ENCODE data around the gene TBC1D22A.
"Not testable (repeated sequence)": the region's sequence is repeated elsewhere in the genome, so short reads cannot be mapped to it uniquely, and the experiment has no call there.

Gene TBC1D22A

DNA sequence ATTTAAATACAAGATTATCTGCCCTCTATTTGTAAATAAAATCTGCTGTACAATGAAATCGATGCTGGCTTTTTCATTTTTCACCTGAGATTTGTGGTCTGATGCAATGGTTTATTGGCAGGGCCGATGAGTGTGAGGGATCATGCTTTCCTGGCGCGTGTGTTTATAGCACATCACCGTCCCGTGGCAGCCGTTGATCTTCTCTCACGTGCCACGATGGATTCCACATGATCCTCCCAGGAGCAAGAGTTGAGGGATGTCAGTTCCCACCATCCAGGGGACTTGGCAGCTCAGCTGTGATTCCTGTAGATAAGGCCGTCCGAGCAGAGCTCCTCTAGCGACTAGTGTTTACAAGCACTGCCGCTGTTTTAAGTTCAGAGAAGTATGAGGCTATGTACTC lies 213.7 kb downstream of the TBC1D22A start:
- ATAC-seq = no peak
- TF ChIP-seq, protein P1, sequence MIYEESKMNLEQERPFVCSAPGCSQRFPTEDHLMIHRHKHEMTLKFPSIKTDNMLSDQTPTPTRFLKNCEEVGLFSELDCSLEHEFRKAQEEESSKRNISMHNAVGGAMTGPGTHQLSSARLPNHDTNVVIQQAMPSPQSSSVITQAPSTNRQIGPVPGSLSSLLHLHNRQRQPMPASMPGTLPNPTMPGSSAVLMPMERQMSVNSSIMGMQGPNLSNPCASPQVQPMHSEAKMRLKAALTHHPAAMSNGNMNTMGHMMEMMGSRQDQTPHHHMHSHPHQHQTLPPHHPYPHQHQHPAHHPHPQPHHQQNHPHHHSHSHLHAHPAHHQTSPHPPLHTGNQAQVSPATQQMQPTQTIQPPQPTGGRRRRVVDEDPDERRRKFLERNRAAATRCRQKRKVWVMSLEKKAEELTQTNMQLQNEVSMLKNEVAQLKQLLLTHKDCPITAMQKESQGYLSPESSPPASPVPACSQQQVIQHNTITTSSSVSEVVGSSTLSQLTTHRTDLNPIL (CRISPR knock-in tag; IDR thresholded peaks at IDR 0.05; ENCODE audit: low read depth) = no peak
- TF ChIP-seq PPARA (CRISPR knock-in tag; IDR thresholded peaks at IDR 0.05; ENCODE audit: borderline replicate concordance) = no peak

DNA sequence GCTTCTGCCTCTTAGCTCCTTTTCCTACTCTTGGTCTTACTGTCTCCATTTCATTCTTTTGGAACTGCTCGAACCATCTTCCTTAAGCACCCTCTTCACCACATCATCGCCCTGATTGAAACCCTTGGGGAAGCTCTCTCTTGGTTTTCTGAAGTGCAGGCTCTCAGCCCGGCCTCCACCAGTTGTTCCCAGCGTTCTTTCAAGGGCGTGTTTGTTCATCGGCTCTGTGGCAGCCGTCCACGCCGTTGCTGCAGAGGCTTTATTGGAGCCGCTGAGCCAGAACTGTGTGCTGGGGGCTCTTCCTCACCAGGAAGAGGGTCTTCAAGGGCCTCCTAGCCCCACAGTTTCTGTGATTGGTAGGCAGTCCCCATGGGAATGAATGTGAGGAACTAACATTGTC lies 214.1 kb downstream of the TBC1D22A start:
- no peak for ATAC-seq
- TF ChIP-seq POU6F1 (CRISPR knock-in tag; IDR thresholded peaks at IDR 0.05; ENCODE audit: borderline replicate concordance, low read depth) (no peak), BACH2 (CRISPR knock-in tag; IDR thresholded peaks at IDR 0.05; ENCODE audit: borderline replicate concordance) (no peak), SNAI2 (CRISPR knock-in tag; IDR thresholded peaks at IDR 0.05) (no peak), ZFP3 (CRISPR knock-in tag; IDR thresholded peaks at IDR 0.05) (no peak), ZC3H10 (CRISPR knock-in tag; IDR thresholded peaks at IDR 0.05) (no peak), TOX (CRISPR knock-in tag; IDR thresholded peaks at IDR 0.05; ENCODE audit: borderline replicate concordance) (no peak), ARNTL (CRISPR knock-in tag; IDR thresholded peaks at IDR 0.05; ENCODE audit: borderline replicate concordance, low read depth) (no peak), ZNF70 (CRISPR knock-in tag; IDR thresholded peaks at IDR 0.05) (no peak), GLIS3 (CRISPR knock-in tag; IDR thresholded peaks at IDR 0.05) (no peak), TCF4 (CRISPR knock-in tag; IDR thresholded peaks at IDR 0.05; ENCODE audit: borderline replicate concordance) (no peak), RARB (CRISPR knock-in tag; IDR thresholded peaks at IDR 0.05) (no peak), ZFP30 (CRISPR knock-in tag; IDR thresholded peaks at IDR 0.05) (no peak), CSRNP3 (CRISPR knock-in tag; IDR thresholded peaks at IDR 0.05) (no peak)
- TF ChIP-seq, protein P2, sequence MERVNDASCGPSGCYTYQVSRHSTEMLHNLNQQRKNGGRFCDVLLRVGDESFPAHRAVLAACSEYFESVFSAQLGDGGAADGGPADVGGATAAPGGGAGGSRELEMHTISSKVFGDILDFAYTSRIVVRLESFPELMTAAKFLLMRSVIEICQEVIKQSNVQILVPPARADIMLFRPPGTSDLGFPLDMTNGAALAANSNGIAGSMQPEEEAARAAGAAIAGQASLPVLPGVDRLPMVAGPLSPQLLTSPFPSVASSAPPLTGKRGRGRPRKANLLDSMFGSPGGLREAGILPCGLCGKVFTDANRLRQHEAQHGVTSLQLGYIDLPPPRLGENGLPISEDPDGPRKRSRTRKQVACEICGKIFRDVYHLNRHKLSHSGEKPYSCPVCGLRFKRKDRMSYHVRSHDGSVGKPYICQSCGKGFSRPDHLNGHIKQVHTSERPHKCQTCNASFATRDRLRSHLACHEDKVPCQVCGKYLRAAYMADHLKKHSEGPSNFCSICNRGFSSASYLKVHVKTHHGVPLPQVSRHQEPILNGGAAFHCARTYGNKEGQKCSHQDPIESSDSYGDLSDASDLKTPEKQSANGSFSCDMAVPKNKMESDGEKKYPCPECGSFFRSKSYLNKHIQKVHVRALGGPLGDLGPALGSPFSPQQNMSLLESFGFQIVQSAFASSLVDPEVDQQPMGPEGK (CRISPR knock-in tag; IDR thresholded peaks at IDR 0.05; ENCODE audit: borderline replicate concordance) = no peak

GRCh38 chr22:46977656-46978343 lies 215.3 kb downstream of the TBC1D22A start:
- TF ChIP-seq ZFP30 (CRISPR knock-in tag; IDR thresholded peaks at IDR 0.05) (no peak), TCF4 (CRISPR knock-in tag; IDR thresholded peaks at IDR 0.05; ENCODE audit: borderline replicate concordance) (no peak), ZNF8 (CRISPR knock-in tag; IDR thresholded peaks at IDR 0.05) (no peak), ISL1 (CRISPR knock-in tag; IDR thresholded peaks at IDR 0.05) (no peak), ZC3H10 (CRISPR knock-in tag; IDR thresholded peaks at IDR 0.05) (no peak), CSDC2 (CRISPR knock-in tag; IDR thresholded peaks at IDR 0.05) (no peak), ARNTL (CRISPR knock-in tag; IDR thresholded peaks at IDR 0.05; ENCODE audit: borderline replicate concordance, low read depth) (no peak), SNAI2 (CRISPR knock-in tag; IDR thresholded peaks at IDR 0.05) (no peak), PPARA (CRISPR knock-in tag; IDR thresholded peaks at IDR 0.05; ENCODE audit: borderline replicate concordance) (no peak), ZNF70 (CRISPR knock-in tag; IDR thresholded peaks at IDR 0.05) (no peak), ZNF565 (CRISPR knock-in tag; conservative IDR thresholded peaks at IDR 0.05; ENCODE audit: low read depth) (no peak), CSRNP3 (CRISPR knock-in tag; IDR thresholded peaks at IDR 0.05) (no peak), GLIS3 (CRISPR knock-in tag; IDR thresholded peaks at IDR 0.05) (no peak), POU6F1 (CRISPR knock-in tag; IDR thresholded peaks at IDR 0.05; ENCODE audit: borderline replicate concordance, low read depth) (no peak), TOX (CRISPR knock-in tag; IDR thresholded peaks at IDR 0.05; ENCODE audit: borderline replicate concordance) (no peak), ESRRG (CRISPR knock-in tag; IDR thresholded peaks at IDR 0.05) (no peak), ZFP3 (CRISPR knock-in tag; IDR thresholded peaks at IDR 0.05) (no peak)
- TF ChIP-seq, protein P2 (CRISPR knock-in tag; IDR thresholded peaks at IDR 0.05; ENCODE audit: borderline replicate concordance) = no peak
- TF ChIP-seq, protein P1 (CRISPR knock-in tag; IDR thresholded peaks at IDR 0.05; ENCODE audit: low read depth) = no peak
- ATAC-seq = no peak

GRCh38 chr22:46978668-46979067 lies 216.2 kb downstream of the TBC1D22A start:
- ATAC-seq = not testable (repeated sequence)
